Measurements from ENCODE around the gene ARHGAP8.
"Not testable (repeated sequence)": the region's sequence is repeated elsewhere in the genome, so short reads cannot be mapped to it uniquely, and the experiment has no call there.

The ARHGAP8 gene

GRCh38 chr22:44740307-44740706 is 12.1 kb upstream of the ARHGAP8 start:
- DNase-seq, result no peak

- DNase-seq, result no peak
Measured at GRCh38 chr22:44741929-44742328, 10.4 kb upstream of the ARHGAP8 start.

GRCh38 chr22:44743247-44743646 is 9.1 kb upstream of the ARHGAP8 start:
- no peak for DNase-seq

DNA sequence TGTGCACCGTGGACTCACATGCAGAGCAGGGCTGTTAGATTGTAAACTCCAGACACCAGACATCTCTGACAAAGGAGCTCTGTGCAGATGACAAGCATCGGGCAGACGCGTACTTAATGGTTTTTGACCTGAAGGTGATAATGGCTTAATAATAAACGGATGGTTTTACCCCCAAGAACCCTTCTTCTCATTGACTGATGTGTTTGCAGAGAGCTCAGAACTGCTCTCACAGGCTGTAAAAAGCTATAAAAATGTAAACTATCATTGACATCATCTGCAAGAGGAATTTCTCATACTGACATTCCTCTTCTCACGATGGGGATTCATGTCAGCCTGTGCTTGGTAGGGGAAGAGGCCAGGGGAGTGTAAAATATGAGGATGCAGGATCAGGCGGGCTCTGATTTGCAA is 8.6 kb upstream of the ARHGAP8 start:
- DNase-seq, result no peak

DNA sequence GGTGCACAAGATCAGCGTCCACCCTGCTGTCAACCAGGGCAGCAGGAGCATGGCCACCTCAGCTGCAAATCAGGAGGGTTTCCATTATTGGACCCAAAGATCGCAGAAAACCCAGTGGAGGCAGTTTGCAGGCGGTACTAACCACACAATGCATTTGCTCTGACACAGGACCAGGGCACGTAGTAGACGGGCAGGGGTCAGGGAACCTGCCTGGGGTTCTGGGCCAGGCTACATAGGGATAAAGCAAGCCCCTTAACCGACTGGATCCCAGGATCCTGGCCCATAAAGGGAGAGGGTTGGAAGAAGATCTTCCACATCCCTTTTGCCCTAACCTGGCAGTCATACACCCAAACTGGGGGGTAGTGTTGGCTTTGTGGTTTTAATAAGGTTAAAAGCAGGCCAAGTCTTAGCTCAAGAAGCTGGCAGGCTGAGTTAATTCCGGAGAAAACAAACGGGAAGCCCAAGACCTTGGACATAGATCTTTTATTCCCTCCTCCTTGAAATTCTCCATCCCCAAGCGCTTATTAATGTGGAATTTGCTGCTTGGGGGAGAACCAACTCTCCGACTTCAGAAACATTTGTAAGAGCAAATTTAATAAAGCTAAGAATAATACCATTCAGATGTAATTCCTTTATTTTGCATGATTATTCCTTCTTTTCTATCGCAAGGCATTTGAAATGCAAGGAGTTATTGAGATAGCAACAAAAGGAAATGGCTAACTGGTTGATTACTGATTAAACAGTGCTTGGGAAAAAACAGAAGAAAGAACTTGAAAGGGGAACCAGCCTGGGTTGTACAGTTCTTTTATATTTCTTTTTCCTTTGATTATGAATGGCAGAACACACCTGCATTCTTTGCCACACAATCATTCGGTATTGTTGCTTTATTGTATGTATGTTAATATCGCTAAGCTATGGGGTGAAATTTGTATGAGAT is 6.3 kb upstream of the ARHGAP8 start:
- DNase-seq, result no peak

GRCh38 chr22:44747784-44748127 is 4.6 kb upstream of the ARHGAP8 start:
- not testable (repeated sequence) for DNase-seq

GRCh38 chr22:44748524-44748923 is 3.9 kb upstream of the ARHGAP8 start:
- DNase-seq, result no peak

DNA sequence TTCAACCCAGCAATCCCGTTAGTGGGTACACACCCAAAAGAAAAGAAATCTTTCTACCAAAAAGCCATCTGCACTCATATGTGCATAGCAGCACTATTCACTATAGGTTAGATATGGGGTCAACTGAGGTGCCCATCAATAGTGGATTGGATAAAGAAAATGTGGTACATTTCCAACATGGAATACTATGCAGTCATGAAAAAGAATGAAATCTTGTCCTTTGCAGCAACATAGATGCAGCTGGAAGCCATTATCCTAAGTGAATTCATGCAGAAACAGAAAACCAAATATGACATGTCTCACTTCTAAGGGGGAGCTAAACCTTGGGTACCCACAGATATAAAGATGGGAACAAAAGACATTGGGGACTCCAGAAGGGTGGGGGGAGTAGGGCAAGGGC is 1.9 kb upstream of the ARHGAP8 start:
- no peak for DNase-seq

- DNase-seq, result no peak
Measured at GRCh38 chr22:44753189-44754042, 1.0 kb downstream of the ARHGAP8 start.

DNA sequence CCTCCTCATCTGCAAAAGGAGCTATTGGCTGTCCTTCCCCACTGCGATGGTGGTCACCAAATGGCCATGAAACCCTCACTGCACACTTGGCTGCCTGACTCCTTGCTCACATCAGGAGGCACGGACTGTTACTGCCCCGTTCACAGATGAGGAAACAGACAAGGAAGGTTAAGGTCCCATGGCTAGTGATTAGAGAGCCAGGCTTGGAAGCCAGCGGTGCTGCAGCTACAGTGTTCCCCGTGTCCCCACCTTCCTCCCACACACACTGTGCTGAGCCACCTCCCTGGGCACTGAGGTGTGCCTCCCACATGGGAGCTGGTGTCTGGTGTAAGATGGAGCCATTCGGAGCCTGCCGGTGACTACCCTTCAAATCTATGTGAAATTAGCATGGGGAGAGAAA is 2.6 kb downstream of the ARHGAP8 start:
- no peak for DNase-seq

- DNase-seq, result no peak
Measured at GRCh38 chr22:44755417-44755816, 3.0 kb downstream of the ARHGAP8 start.

DNA sequence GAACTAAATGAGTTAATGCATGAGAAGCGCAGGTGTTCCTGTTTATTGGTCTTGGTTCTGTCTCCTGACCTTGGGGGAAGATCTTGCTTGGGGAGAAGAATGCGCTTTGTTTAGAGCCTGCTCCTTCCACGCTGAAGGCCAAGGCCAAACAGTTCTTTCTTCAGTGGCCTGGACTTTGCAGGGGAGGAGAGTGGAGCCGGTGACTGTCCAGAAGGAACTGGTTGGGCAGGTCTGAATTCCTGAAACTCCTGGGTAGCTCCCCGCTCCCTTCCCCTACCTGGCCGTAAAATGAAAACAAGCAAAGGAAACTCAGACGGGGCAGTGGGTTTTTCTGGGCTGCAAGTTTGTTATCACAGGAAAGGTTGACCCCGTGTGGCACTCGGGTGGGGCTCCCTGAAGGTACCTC is 3.6 kb downstream of the ARHGAP8 start:
- DNase-seq, result no peak

DNA sequence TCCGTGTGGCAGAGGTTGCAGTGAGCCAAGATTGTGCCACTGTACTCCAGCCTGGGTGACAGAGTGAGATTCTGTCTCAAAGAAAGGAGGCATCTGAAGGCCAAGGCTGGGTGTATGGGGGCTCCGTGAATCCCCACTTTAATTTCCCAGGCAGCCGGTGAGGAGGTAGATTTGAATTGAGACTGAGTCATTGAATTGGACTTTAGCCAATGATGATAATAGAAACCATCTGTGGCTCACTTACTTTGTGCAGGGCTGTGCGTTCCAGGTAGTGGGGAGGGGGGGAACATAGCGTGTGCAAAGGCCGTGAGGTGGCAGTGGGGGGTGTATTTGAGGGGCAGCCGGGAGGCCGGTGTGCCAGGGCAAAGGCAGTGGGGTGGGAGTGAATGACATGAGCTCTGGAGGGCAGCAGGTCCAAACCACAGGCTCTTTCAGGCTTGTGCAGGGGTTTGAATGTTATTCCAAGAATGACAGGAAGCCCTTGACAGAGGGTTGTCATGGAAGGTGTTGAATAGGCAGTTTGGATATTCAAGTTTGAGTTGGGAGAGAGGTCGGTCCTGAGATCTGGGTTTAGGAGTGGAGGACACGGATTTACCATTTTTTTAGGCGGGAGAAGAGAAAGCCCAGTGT is 6.1 kb downstream of the ARHGAP8 start:
- DNase-seq, result no peak

GRCh38 chr22:44759001-44759400 is 6.6 kb downstream of the ARHGAP8 start:
- DNase-seq, result no peak

GRCh38 chr22:44759430-44760310 is 7.3 kb downstream of the ARHGAP8 start:
- no peak for DNase-seq

DNA sequence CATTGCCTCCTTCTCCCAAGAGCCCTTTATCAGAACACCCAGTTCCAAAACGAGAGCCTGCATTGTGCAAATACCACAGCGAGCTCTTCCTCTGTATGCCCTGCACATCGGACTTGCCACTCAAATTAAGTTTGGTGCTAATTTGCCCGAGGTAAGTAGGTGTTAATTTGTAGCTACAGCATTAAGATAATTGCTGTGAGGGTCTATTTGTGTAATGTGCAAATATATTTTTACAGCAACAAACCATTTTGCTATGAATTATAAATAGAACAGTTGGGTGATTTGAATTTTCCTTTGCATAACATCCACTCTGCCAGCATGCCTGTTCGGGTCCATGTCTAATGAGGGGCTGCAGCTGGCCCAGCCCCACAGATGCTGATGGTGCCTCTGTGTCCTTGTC is 8.1 kb downstream of the ARHGAP8 start:
- no peak for DNase-seq

- DNase-seq, result no peak
Measured at GRCh38 chr22:44761025-44761424, 8.7 kb downstream of the ARHGAP8 start.

GRCh38 chr22:44764373-44764772 is 12.0 kb downstream of the ARHGAP8 start:
- DNase-seq, result no peak

- no peak for DNase-seq
Measured at GRCh38 chr22:44764974-44765373, 12.6 kb downstream of the ARHGAP8 start.

DNA sequence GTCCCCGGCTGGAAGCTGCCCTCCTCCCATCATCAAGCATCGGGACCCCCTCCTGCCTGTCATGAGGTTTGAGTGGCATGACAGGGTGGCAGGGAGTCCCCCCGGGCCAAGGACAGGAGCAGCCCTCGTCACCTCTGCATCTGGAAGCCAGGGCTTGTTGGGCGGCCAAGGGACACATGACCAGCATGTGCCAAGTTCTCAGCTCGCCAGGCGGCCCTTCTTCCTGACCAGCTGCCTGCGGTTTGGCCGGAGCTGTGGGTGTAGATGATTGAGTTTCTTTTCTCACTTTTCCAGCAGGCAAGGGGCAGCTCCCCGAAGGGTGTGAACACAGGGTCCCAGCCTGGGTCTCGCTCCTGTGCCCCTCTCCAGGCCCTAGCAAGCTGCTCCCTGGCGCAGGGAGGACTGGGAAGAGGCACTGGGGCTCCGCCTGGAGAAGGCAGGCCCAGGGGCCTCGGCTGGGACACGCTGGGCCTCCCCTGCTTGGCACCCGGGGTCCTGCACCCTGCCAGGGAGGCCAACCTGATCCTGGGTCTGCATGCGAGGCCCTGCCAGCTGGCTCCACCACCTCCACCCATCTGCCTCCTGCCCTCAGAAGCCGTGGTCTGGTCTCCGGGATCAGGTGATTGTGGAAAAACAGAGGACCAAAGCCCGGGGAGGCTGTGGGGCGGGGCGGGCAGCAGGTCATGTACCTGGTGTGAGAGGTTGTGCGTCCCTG is 13.4 kb downstream of the ARHGAP8 start:
- DNase-seq, result no peak

DNA sequence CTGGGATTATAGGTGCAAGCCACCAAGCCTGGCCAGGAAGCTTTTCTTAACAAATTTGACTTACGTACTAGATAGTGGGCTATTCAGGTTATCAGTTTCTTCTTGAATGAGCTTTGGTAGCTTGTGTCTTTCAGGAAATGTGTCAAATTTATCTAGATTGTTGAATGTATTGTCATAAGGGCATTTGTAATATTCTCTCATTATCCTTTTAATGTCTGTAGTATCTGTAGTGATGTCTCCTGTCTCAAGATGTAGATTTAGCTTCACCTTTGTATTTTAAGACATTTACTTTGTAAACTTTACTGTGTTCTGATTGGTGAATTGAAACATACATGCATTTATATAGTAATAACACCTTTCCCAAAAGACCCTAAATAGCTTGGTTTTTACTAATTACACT is 20.7 kb downstream of the ARHGAP8 start:
- no peak for DNase-seq

DNA sequence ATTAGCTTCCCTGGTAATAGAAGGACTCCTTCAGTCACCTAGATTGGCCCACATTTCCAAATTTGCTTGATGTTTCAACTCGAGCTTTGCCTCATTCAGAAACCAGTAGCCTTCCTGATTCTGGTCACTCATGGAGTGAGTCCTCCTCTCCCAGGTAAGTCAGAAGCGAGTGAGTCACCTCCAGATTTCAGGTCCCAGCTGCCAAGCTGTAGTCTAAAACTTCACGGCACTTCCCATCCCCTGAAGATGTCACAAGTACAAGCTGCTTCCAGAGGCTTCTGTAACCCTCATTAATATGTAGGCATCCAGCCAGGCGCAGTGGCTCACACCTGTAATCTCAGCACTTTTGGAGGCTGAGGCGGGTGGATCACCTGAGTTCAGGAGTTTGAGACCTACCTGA is 23.5 kb downstream of the ARHGAP8 start:
- DNase-seq, result no peak
